ENCODE measurements around the gene DYNLT2.

Gene DYNLT2

GRCh38 chr6:169794317-169795055 is 43.1 kb upstream of the DYNLT2 start:
- Histone ChIP-seq H3K9me2 (replicated peaks; ENCODE audit: control insufficient read depth, low read length) (no peaks in the 10 kb centered on the region), H3K36me3 (ENCODE audit: control insufficient read depth, low read length) (no peaks in the 10 kb centered on the region), H3F3A (ENCODE audit: control insufficient read depth, insufficient read depth) (no peaks in the 10 kb centered on the region), H3K9me3 (ENCODE audit: control insufficient read depth, insufficient read depth, low read length) (no peaks in the 10 kb centered on the region), H4K20me1 (ENCODE audit: control insufficient read depth, insufficient read depth, low read depth, low read length) (no peaks in the 10 kb centered on the region), H3K79me2 (ENCODE audit: control insufficient read depth, low read length) (no peaks in the 10 kb centered on the region), H3K27ac (ENCODE audit: low read depth, low read length) (no peak overlapping the region), H3K4me3 (ENCODE audit: low read length) (no peak overlapping the region), H3K4me1 (ENCODE audit: control insufficient read depth, low read length) (peaks cover 14% of the 10 kb centered on the region), H3K27me3 (ENCODE audit: control insufficient read depth, low read length) (peaks cover 6% of the 10 kb centered on the region; the same call in 1 of the 2 replicates), H3K4me2 (ENCODE audit: low read length) (no peak overlapping the region)
- no peak for TF ChIP-seq CTCF (IDR thresholded peaks at IDR 0.05; ENCODE audit: low read depth, low read length, poor library complexity, severe bottlenecking)
- TF ChIP-seq EZH2phosphoT487 (IDR thresholded peaks at IDR 0.05; ENCODE audit: borderline replicate concordance, low read length) = no peak

DNA sequence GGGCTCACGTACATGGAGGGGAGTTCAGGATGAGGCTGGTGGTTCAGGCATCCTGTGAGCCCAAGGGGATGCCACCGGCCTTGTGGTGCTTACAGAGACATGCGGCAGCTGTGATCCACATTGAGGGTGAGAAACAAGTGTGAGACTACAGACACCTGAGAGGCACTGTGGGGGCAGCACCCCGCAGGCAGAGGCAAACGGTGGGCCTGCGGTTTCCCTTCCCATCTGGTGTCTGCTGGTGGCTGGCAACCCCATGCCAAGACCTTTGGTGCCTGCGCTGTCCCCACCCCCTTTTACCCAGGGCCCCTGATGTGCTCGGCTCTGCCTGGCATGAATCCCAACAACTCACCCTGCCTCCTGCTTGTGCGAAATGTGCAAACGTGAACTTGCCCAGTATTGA is 42.0 kb upstream of the DYNLT2 start:
- Histone ChIP-seq H3K9me3 (ENCODE audit: control insufficient read depth, insufficient read depth, low read length) (no peaks in the 10 kb centered on the region), H3K27me3 (ENCODE audit: control insufficient read depth, low read length) (peaks cover 7% of the 10 kb centered on the region; the same call in 1 of the 2 replicates), H3K27ac (ENCODE audit: low read depth, low read length) (no peak overlapping the region), H3K79me2 (ENCODE audit: control insufficient read depth, low read length) (no peaks in the 10 kb centered on the region), H3K4me3 (ENCODE audit: low read length) (no peak overlapping the region), H3K9me2 (replicated peaks; ENCODE audit: control insufficient read depth, low read length) (no peaks in the 10 kb centered on the region), H3K36me3 (ENCODE audit: control insufficient read depth, low read length) (no peaks in the 10 kb centered on the region), H3F3A (ENCODE audit: control insufficient read depth, insufficient read depth) (no peaks in the 10 kb centered on the region), H3K4me2 (ENCODE audit: low read length) (no peak overlapping the region), H4K20me1 (ENCODE audit: control insufficient read depth, insufficient read depth, low read depth, low read length) (no peaks in the 10 kb centered on the region), H3K4me1 (ENCODE audit: control insufficient read depth, low read length) (peaks cover 15% of the 10 kb centered on the region)
- TF ChIP-seq EZH2phosphoT487 (IDR thresholded peaks at IDR 0.05; ENCODE audit: borderline replicate concordance, low read length) (no peak), CTCF (IDR thresholded peaks at IDR 0.05; ENCODE audit: low read depth, low read length, poor library complexity, severe bottlenecking) (no peak)

DNA sequence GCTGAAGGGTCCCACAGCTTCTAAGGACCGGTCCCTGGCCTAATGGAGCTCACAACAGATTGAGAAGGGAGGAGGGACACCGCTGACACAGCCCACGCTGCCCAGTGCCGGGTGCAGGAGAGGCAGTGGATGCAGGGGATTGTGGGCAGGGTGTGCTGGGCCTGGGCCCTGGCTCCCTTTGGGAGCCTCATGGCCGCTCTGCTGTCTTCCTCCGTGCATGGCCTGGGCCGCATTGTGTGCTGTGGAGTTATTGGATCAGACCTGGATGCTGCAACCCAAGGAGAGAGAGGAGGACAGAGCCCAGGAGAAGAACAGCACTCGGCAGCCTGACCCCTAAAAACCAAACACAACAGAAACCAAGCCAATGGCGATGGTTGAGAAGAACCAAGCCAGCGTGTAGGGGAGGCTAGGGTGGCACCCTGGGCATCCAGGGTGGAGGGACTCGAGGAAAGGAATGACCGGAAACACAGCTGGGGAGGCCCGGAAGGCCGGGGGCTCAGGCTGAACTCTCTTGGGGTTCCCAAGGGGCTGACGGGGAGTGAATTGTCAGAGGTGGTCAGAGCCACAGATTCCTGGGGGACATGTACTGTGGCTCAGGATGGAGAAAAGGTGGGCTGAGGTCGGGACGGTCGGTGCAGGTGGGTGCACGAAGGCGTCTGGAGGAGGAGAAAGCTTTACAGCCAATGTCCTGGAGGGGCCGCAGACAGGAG is 41.1 kb upstream of the DYNLT2 start:
- Histone ChIP-seq H3K4me1 (ENCODE audit: control insufficient read depth, low read length) (peaks cover 15% of the 10 kb centered on the region), H3K4me2 (ENCODE audit: low read length) (no peak overlapping the region), H3K79me2 (ENCODE audit: control insufficient read depth, low read length) (no peaks in the 10 kb centered on the region), H3F3A (ENCODE audit: control insufficient read depth, insufficient read depth) (no peaks in the 10 kb centered on the region), H3K27me3 (ENCODE audit: control insufficient read depth, low read length) (peaks cover 7% of the 10 kb centered on the region; the same call in 1 of the 2 replicates), H3K9me3 (ENCODE audit: control insufficient read depth, insufficient read depth, low read length) (no peaks in the 10 kb centered on the region), H3K4me3 (ENCODE audit: low read length) (no peak overlapping the region), H3K9me2 (replicated peaks; ENCODE audit: control insufficient read depth, low read length) (no peaks in the 10 kb centered on the region), H3K27ac (ENCODE audit: low read depth, low read length) (no peak overlapping the region), H3K36me3 (ENCODE audit: control insufficient read depth, low read length) (no peaks in the 10 kb centered on the region), H4K20me1 (ENCODE audit: control insufficient read depth, insufficient read depth, low read depth, low read length) (no peaks in the 10 kb centered on the region)
- TF ChIP-seq EZH2phosphoT487 (IDR thresholded peaks at IDR 0.05; ENCODE audit: borderline replicate concordance, low read length) (no peak), CTCF (IDR thresholded peaks at IDR 0.05; ENCODE audit: low read depth, low read length, poor library complexity, severe bottlenecking) (no peak)

Data from DOHH2 (cell line).